ENCODE data around the gene F2R.
"Not testable (repeated sequence)": the region's sequence is repeated elsewhere in the genome, so short reads cannot be mapped to it uniquely, and the experiment has no call there.

Gene F2R

GRCh38 chr5:76720988-76721569 lies 5.2 kb downstream of the F2R start:
- DNase-seq = no peak

- DNase-seq = no peak
Observed at GRCh38 chr5:76723266-76723665, 7.3 kb downstream of the F2R start.

- DNase-seq = no peak
Observed at GRCh38 chr5:76723906-76724305, 8.0 kb downstream of the F2R start.

- DNase-seq = no peak
Observed at GRCh38 chr5:76724871-76725270, 8.9 kb downstream of the F2R start.

GRCh38 chr5:76728965-76729364 lies 13.0 kb downstream of the F2R start:
- no peak for DNase-seq

- DNase-seq = no peak
Observed at GRCh38 chr5:76729373-76730290, 13.7 kb downstream of the F2R start.

- no peak for DNase-seq
Observed at GRCh38 chr5:76732405-76733048, 16.6 kb downstream of the F2R start.

GRCh38 chr5:76733049-76733417 lies 17.1 kb downstream of the F2R start:
- no peak for DNase-seq

GRCh38 chr5:76735762-76736545 lies 20.0 kb downstream of the F2R start:
- DNase-seq = no peak

GRCh38 chr5:76736679-76737556 lies 21.0 kb downstream of the F2R start:
- DNase-seq = no peak

- no peak for DNase-seq
Observed at GRCh38 chr5:76737846-76738245, 21.9 kb downstream of the F2R start.

- DNase-seq = not testable (repeated sequence)
Observed at GRCh38 chr5:76741506-76741905, 25.6 kb downstream of the F2R start.

GRCh38 chr5:76742583-76742982 lies 26.7 kb downstream of the F2R start:
- DNase-seq = no peak

GRCh38 chr5:76744632-76745031 lies 28.7 kb downstream of the F2R start:
- no peak for DNase-seq

GRCh38 chr5:76745670-76746069 lies 29.7 kb downstream of the F2R start:
- no peak for DNase-seq

- no peak for DNase-seq
Observed at GRCh38 chr5:76746677-76747076, 30.8 kb downstream of the F2R start.

GRCh38 chr5:76747706-76748105 lies 31.8 kb downstream of the F2R start:
- no peak for DNase-seq

GRCh38 chr5:76751291-76751690 lies 35.4 kb downstream of the F2R start:
- no peak for DNase-seq

- DNase-seq = no peak
Observed at GRCh38 chr5:76754668-76755078, 38.7 kb downstream of the F2R start.

GRCh38 chr5:76755779-76756637 lies 40.1 kb downstream of the F2R start:
- DNase-seq = no peak

- no peak for DNase-seq
Observed at GRCh38 chr5:76757049-76757448, 41.1 kb downstream of the F2R start.

All from activated T-cell treated with anti-CD3 and anti-CD28 coated beads for 4 hours (primary cell).